H1 (cell line): ENCODE data around the gene NOP9. TPM values are rescaled to one million over a fixed set of nuclear protein-coding genes. Genes with fewer than 3 reads are reported as not detected.

Experiments used
- CTCF ChIA-PET: fragments of 300-600 bp; sonication (Branson Sonifier 250); formaldehyde crosslinking; loops from one replicate; lab custom pipeline; 2021; ENCODE audit not compliant: partially characterized antibody; lab: Charles Lee
- POLR2A ChIA-PET: fragments of 300-600 bp; sonication (Branson Sonifier 250); formaldehyde crosslinking; loops from one replicate; lab custom pipeline; 2021; ENCODE audit warnings: inconsistent platforms; ENCODE audit not compliant: partially characterized antibody; lab: Charles Lee
- DNase-seq, 2 experiments: peaks; one replicate each; pipeline versions ENCODE4 v3.0.0 to v3.0.0-alpha.2; 2010 to 2022; ENCODE audit warnings: low spot score in 2 of 2, low read depth in 1 of 2, mixed read lengths in 1 of 2
- FAIRE-seq: peaks from 2 replicates; lab custom pipeline; 2011; peaks lifted over from hg19 to GRCh38; lab: Jason Lieb, UNC
- H2AFZ ChIP-seq: 2 replicates; pipeline ENCODE4 v1.8.1; 2012; ENCODE audit warnings: low read length, inconsistent platforms
- H2AK5ac ChIP-seq: 2 replicates; pipeline ENCODE4 v1.6.1; 2013; ENCODE audit warnings: low read depth, low read length
- H2BK120ac ChIP-seq: replicated peaks from 2 replicates; pipeline ENCODE3; 2013; ENCODE audit warnings: low read depth, low read length, inconsistent platforms
- H2BK12ac ChIP-seq: 2 replicates; pipeline ENCODE4 v1.6.1; 2013; ENCODE audit warnings: low read depth, low read length
- H2BK15ac ChIP-seq: 2 replicates; pipeline ENCODE4 v1.6.1; 2013; ENCODE audit warnings: low read length
- H2BK20ac ChIP-seq: 2 replicates; pipeline ENCODE4 v1.6.1; 2013; ENCODE audit warnings: low read length
- H2BK5ac ChIP-seq: 2 replicates; pipeline ENCODE4 v1.6.1; 2013; ENCODE audit warnings: low read depth, low read length
- H3K14ac ChIP-seq: 2 replicates; pipeline ENCODE4 v1.6.1; 2013; ENCODE audit warnings: inconsistent platforms; ENCODE audit not compliant: insufficient read length
- H3K18ac ChIP-seq: 2 replicates; pipeline ENCODE4 v1.6.1; 2013; ENCODE audit warnings: low read length; ENCODE audit errors: extremely low read depth
- H3K23ac ChIP-seq: 2 replicates; pipeline ENCODE4 v1.6.1; 2013; ENCODE audit warnings: inconsistent platforms; ENCODE audit not compliant: insufficient read length
- H3K23me2 ChIP-seq: 2 replicates; pipeline ENCODE4 v1.6.1; 2013; ENCODE audit warnings: low read depth, low read length
- H3K27ac ChIP-seq: 2 replicates; pipeline ENCODE4 v1.6.1; 2011; ENCODE audit warnings: low read depth, low read length, inconsistent platforms
- H3K27me3 ChIP-seq, 4 experiments: replicated peaks in 1 of 4; 1 replicate in 1 of 4; 2 replicates in 3 of 4; pipeline versions ENCODE4 v1.6.1 to v1.8.1; 2011 to 2013; ENCODE audit warnings: low read length in 3 of 4, mild to moderate bottlenecking in 3 of 4, inconsistent platforms in 2 of 4, mixed read lengths in 2 of 4, moderate library complexity in 1 of 4; ENCODE audit not compliant: control insufficient read depth in 3 of 4, insufficient read depth in 3 of 4; ENCODE audit errors: extremely low read depth in 1 of 4
- H3K36me3 ChIP-seq, 4 experiments: 2 replicates each; pipeline versions ENCODE4 v1.6.1 to v1.8.1; 2011 to 2013; ENCODE audit warnings: mild to moderate bottlenecking in 4 of 4, low read length in 3 of 4, moderate library complexity in 2 of 4, control low read depth in 1 of 4, inconsistent platforms in 1 of 4; ENCODE audit not compliant: insufficient read depth in 4 of 4, control insufficient read depth in 2 of 4
- H3K4ac ChIP-seq: replicated peaks from 2 replicates; pipeline ENCODE3; 2013; ENCODE audit warnings: low read length, low read depth, mixed read lengths, inconsistent platforms; ENCODE audit not compliant: insufficient read length
- H3K4me1 ChIP-seq, 4 experiments: replicated peaks in 1 of 4; 1 replicate in 1 of 4; 2 replicates in 3 of 4; pipeline versions ENCODE4 v1.6.1 to v1.8.1; 2011 to 2013; ENCODE audit warnings: low read length in 3 of 4, inconsistent platforms in 2 of 4, mixed read lengths in 1 of 4; ENCODE audit not compliant: insufficient read depth in 4 of 4, control insufficient read depth in 3 of 4
- H3K4me2 ChIP-seq, 2 experiments: 2 replicates each; pipeline versions ENCODE4 v1.6.1 to v1.8.1; 2011 to 2013; ENCODE audit warnings: low read depth in 2 of 2, low read length in 2 of 2, control low read depth in 1 of 2, inconsistent platforms in 1 of 2, mild to moderate bottlenecking in 1 of 2; ENCODE audit not compliant: insufficient read depth in 1 of 2
- H3K4me3 ChIP-seq, 4 experiments: fragments of 200-600, 300-600 bp in 1 of 4; sonication (generic), shearing (Covaris generic), sonication (Bioruptor Twin) in 1 of 4; 2 replicates each; pipeline versions ENCODE4 v1.5.1 to v1.8.1; 2011 to 2016; ENCODE audit warnings: low read length in 4 of 4, low read depth in 3 of 4, control low read depth in 2 of 4, inconsistent platforms in 2 of 4, mild to moderate bottlenecking in 2 of 4, mixed read lengths in 1 of 4, moderate library complexity in 1 of 4; ENCODE audit not compliant: insufficient read depth in 2 of 4; ENCODE audit errors: extremely low read depth in 1 of 4
- H3K56ac ChIP-seq: replicated peaks from 2 replicates; pipeline ENCODE3; 2013; ENCODE audit warnings: low read depth, mild to moderate bottlenecking, mixed read lengths, low read length, inconsistent platforms; ENCODE audit not compliant: insufficient read length
- H3K79me1 ChIP-seq: 2 replicates; pipeline ENCODE4 v1.6.1; 2013; ENCODE audit warnings: low read depth, low read length, control low read depth
- H3K79me2 ChIP-seq, 2 experiments: 2 replicates each; pipeline versions ENCODE4 v1.6.1 to v1.8.1; 2012 to 2013; ENCODE audit warnings: low read length in 2 of 2, mild to moderate bottlenecking in 2 of 2, inconsistent platforms in 1 of 2; ENCODE audit not compliant: insufficient read depth in 2 of 2, control insufficient read depth in 1 of 2
- H3K9ac ChIP-seq, 4 experiments: replicated peaks in 1 of 4; 1 replicate in 1 of 4; 2 replicates in 3 of 4; pipeline versions ENCODE4 v1.6.1 to v1.8.1; 2011 to 2013; ENCODE audit warnings: low read depth in 3 of 4, low read length in 3 of 4, control low read depth in 2 of 4, mild to moderate bottlenecking in 2 of 4, moderate library complexity in 2 of 4, inconsistent platforms in 1 of 4; ENCODE audit errors: extremely low read depth in 1 of 4
- H3K9me3 ChIP-seq, 2 experiments: 2 replicates each; pipeline versions ENCODE4 v1.6.1 to v1.8.1; 2012 to 2013; ENCODE audit warnings: mild to moderate bottlenecking in 2 of 2, moderate library complexity in 2 of 2, control low read depth in 1 of 2, inconsistent platforms in 1 of 2, low read depth in 1 of 2, low read length in 1 of 2, mixed read lengths in 1 of 2; ENCODE audit not compliant: insufficient read depth in 2 of 2
- H4K20me1 ChIP-seq, 2 experiments: replicated peaks in 1 of 2; 2 replicates each; pipeline versions ENCODE3 to v1.8.1; 2011 to 2013; ENCODE audit warnings: inconsistent platforms in 2 of 2, low read length in 2 of 2, mild to moderate bottlenecking in 1 of 2; ENCODE audit not compliant: insufficient read depth in 2 of 2, control insufficient read depth in 1 of 2
- H4K5ac ChIP-seq: 2 replicates; pipeline ENCODE4 v1.6.1; 2013; ENCODE audit warnings: low read length, low read depth, mixed read lengths, inconsistent platforms; ENCODE audit not compliant: insufficient read length
- H4K8ac ChIP-seq: 2 replicates; pipeline ENCODE4 v1.8.0; 2013; ENCODE audit warnings: mild to moderate bottlenecking, moderate library complexity, low read length, inconsistent platforms; ENCODE audit not compliant: insufficient read depth; ENCODE audit errors: extremely low read depth
- H4K91ac ChIP-seq: replicated peaks from 2 replicates; pipeline ENCODE3; 2013; ENCODE audit warnings: low read length, mixed read lengths, inconsistent platforms; ENCODE audit not compliant: insufficient read length
- BCL11A ChIP-seq, 2 experiments: IDR thresholded peaks; one replicate each; pipeline ENCODE4 v1.6.1; 2011; ENCODE audit warnings: low read depth in 2 of 2, low read length in 2 of 2, mild to moderate bottlenecking in 2 of 2
- CBX8 ChIP-seq: fragments of 300-800, 300-1000 bp; sonication (generic); IDR thresholded peaks from 2 replicates; pipeline ENCODE4 v1.7.1; 2016; ENCODE audit warnings: low read depth, low read length, borderline replicate concordance
- CHD2 ChIP-seq: IDR thresholded peaks from 2 replicates; pipeline ENCODE4 v1.6.1; 2012; ENCODE audit warnings: low read length, improper control_type of control experiment
- CREB1 ChIP-seq: IDR thresholded peaks from 2 replicates; pipeline ENCODE4 v1.6.1; 2012; ENCODE audit warnings: inconsistent platforms
- CTBP2 ChIP-seq: IDR thresholded peaks from 2 replicates; pipeline ENCODE4 v1.7.0; 2011; ENCODE audit warnings: borderline replicate concordance, mild to moderate bottlenecking, moderate library complexity, mixed read lengths, low read length; ENCODE audit not compliant: insufficient read depth, insufficient read length
- E2F6 ChIP-seq: IDR thresholded peaks from 2 replicates; pipeline ENCODE4 v1.6.1; 2012; ENCODE audit warnings: inconsistent platforms
- EP300 ChIP-seq, 2 experiments: IDR thresholded peaks; 1 replicate in 1 of 2; 2 replicates in 1 of 2; pipeline ENCODE4 v1.6.1; 2011 to 2012; ENCODE audit warnings: low read depth in 2 of 2, low read length in 2 of 2, mild to moderate bottlenecking in 2 of 2, borderline replicate concordance in 1 of 2, inconsistent platforms in 1 of 2, moderate library complexity in 1 of 2
- FOSL1 ChIP-seq: IDR thresholded peaks from 2 replicates; pipeline ENCODE4 v1.6.1; 2011; ENCODE audit warnings: mild to moderate bottlenecking, low read depth, low read length, moderate library complexity; ENCODE audit not compliant: insufficient read depth
- GABPA ChIP-seq: IDR thresholded peaks from 2 replicates; pipeline ENCODE4 v1.6.1; 2011; ENCODE audit warnings: mild to moderate bottlenecking, low read length, moderate library complexity, borderline replicate concordance; ENCODE audit not compliant: insufficient read depth
- RBBP5 ChIP-seq: IDR thresholded peaks from 2 replicates; pipeline ENCODE4 v1.7.1; 2012; ENCODE audit warnings: low read depth, mild to moderate bottlenecking, inconsistent platforms, low read length, moderate library complexity, borderline replicate concordance
- TAF1 ChIP-seq: IDR thresholded peaks from 2 replicates; pipeline ENCODE4 v1.6.1; 2011; ENCODE audit warnings: mild to moderate bottlenecking, low read depth, low read length
- WGBS, 2 experiments: shearing (Covaris generic) in 1 of 2; methylation state at CpG; one replicate each; pipeline versions ENCODE4 v1.1.6 to v1.1.7; 2013 to 2015; ENCODE audit warnings: low lambda C conversion rate in 2 of 2, mixed read lengths in 2 of 2, inconsistent platforms in 1 of 2, low coverage in 1 of 2, missing lambda C conversion rate in 1 of 2; ENCODE audit not compliant: insufficient replicate concordance in 2 of 2, insufficient coverage in 1 of 2, insufficient read length in 1 of 2; ENCODE audit errors: extremely low coverage in 1 of 2, missing lambda C conversion rate in 1 of 2; 5-methylcytosine and 5-hydroxymethylcytosine counted together
- polyA plus RNA-seq, 7 experiments: library from polyadenylated mRNA; depleted of rRNA in 3 of 7; stranded (reverse) in 5 of 7; unstranded in 2 of 7; fragments of >200 nt in 5 of 7; fragments of 200-250 nt in 2 of 7; gene quantifications; 1 replicate in 5 of 7; 2 replicates in 1 of 7; 4 replicates in 1 of 7; pipeline versions ENCODE4 v1.2.1 to v1.2.3, GENCODE V29; 2011 to 2013; ENCODE audit warnings: missing spikeins in 2 of 7, mixed read lengths in 2 of 7
- total RNA-seq: library from RNA; stranded (reverse); fragmentation: NEBNext Ultra II Directional; extraction: Animal tissue kit (Norgen Biotek cat#: 25700); gene quantifications from 2 replicates; pipeline ENCODE4 v1.2.1, GENCODE V29; 2021

The NOP9 gene
- total and polyA plus RNA-seq, 2 of the 8 experiments (the other 6 are each of a cell fraction or from before 2014, with no cell fraction given): 17.8 to 34.8 TPM

- no peak overlapping the region for H3K18ac ChIP-seq
- TF ChIP-seq CHD2 (no peak), FOSL1 (no peak), RBBP5 (no peak), BCL11A (IDR thresholded peaks at IDR 0.05; ENCODE audit: low read depth in 2 of 2, low read length in 2 of 2) (no peak), CREB1 (no peak), E2F6 (no peak), TAF1 (no peak), GABPA (no peak), CBX8 (no peak), CTBP2 (no peak), EP300 (IDR thresholded peaks at IDR 0.05; ENCODE audit: borderline replicate concordance in 1 of 2, low read depth in 2 of 2, low read length in 2 of 2) (no peak)
- no peaks in the 10 kb centered on the region for H3K4me1 ChIP-seq
- no peak overlapping the region for H4K8ac ChIP-seq
- FAIRE-seq: no peak
- H3K27me3 ChIP-seq: no peaks in the 10 kb centered on the region
- ChIA-PET POLR2A (interaction anchor here (1.5 to 2.0 kb wide), 4 partner anchors 11 to 44 kb away, joined by 3 to 9 read pairs (median 6); partner anchors contain the start of genes CIDEB and RABGGTA), CTCF (interaction anchor here (1.0 to 5.5 kb wide), 7 partner anchors 12 to 129 kb away, joined by 3 to 51 read pairs (median 4); partner anchors contain the start of genes CIDEB, IRF9, RABGGTA and TINF2)
- H3K4me2 ChIP-seq: no peak overlapping the region
- no peak overlapping the region for H3K4me3 ChIP-seq
- no peaks in the 10 kb centered on the region for H3K79me2 ChIP-seq
- WGBS, 2 experiments: 75% methylated on average over 6 of the region's 6 CpGs; no CpG with 5 or more reads in 1 of the 2 experiments
- H3K79me1 ChIP-seq: no peaks in the 10 kb centered on the region
- no peak overlapping the region for H3K27ac ChIP-seq
- H3K9me3 ChIP-seq: no peaks in the 10 kb centered on the region
- H2AK5ac ChIP-seq: no peak overlapping the region
- H2BK5ac ChIP-seq: no peak overlapping the region
- H3K56ac ChIP-seq: no peak overlapping the region
- no peak overlapping the region for H2BK20ac ChIP-seq
- H3K14ac ChIP-seq: no peak overlapping the region
- no peak overlapping the region for H2BK12ac ChIP-seq
- no peaks in the 10 kb centered on the region for H3K23me2 ChIP-seq
- no peak overlapping the region for H4K91ac ChIP-seq
- H2BK120ac ChIP-seq: no peak overlapping the region
- no peak for DNase-seq
- no peak overlapping the region for H3K4ac ChIP-seq
- no peak overlapping the region for H2AFZ ChIP-seq
- no peak overlapping the region for H2BK15ac ChIP-seq
- H3K9ac ChIP-seq: no peak overlapping the region
- peaks cover 2 to 4% of the 10 kb centered on the region in 2 experiments for H4K20me1 ChIP-seq
- no peak overlapping the region for H3K23ac ChIP-seq
- H3K36me3 ChIP-seq: peaks cover 0 to 8% (median 2%) of the 10 kb centered on the region in 4 experiments; a peak in 1 of 8 replicates
- no peak overlapping the region for H4K5ac ChIP-seq
Measured at GRCh38 chr14:24289649-24290280, 9.9 kb upstream of the NOP9 start.
